ENCODE data around the gene WASF3. TPM values are rescaled to one million over a fixed set of nuclear protein-coding genes. Genes with fewer than 3 reads are reported as not detected.
"Not testable (repeated sequence)": the region's sequence is repeated elsewhere in the genome, so short reads cannot be mapped to it uniquely, and the experiment has no call there.

WASF3 gene
- total RNA-seq, 1 donor from 2014 or later: 0.13 TPM

- Mint-ChIP-seq H3K27me3 (ENCODE audit: insufficient read depth) (peaks cover 2% of the 10 kb centered on the region), H3K36me3 (ENCODE audit: low read depth) (no peaks in the 10 kb centered on the region), H3K4me1 (ENCODE audit: low read depth) (no peaks in the 10 kb centered on the region), H3K4me3 (no peak overlapping the region), H3K9me3 (peaks cover 11% of the 10 kb centered on the region), H3K27ac (no peak overlapping the region)
- intact Hi-C loops (cut with micrococcal nuclease): loop anchor here (5.0 kb wide), 1 partner anchor 446 kb away; no protein-coding TSS in a partner anchor
- DNase-seq (ENCODE audit: low spot score): no peak
These were observed 71.2 kb downstream of the WASF3 start for GRCh38 chr13:26628706-26629105.

DNA sequence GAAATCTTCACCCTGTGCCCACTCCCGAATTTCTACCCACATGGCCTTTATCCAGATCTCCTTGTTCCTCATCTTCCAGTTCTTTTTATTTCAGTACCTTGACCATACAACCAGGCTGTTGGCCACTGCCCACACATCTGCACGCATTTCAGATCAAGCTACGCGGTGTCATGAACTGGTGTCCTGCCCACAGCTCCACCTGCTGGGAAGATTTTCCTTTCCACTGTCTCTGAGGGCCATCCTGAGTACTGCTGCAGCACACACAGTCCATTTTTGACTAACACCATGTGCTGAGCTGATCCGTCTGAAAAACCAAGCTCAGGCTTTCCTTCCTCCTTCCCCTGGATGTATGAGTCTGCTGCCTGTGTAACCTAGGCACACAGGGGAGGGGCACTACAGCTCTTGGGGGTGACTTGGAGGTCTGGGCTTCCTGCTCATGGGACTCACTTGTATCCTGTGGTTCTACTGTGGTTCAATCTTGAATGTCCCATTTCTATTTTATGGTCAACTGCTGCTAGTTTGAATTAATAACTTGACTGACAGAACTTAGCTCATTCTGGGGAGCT is 71.9 kb downstream of the WASF3 start:
- Mint-ChIP-seq H3K4me3 (no peak overlapping the region), H3K36me3 (ENCODE audit: low read depth) (no peaks in the 10 kb centered on the region), H3K27ac (no peak overlapping the region), H3K4me1 (ENCODE audit: low read depth) (no peaks in the 10 kb centered on the region), H3K9me3 (peaks cover 4% of the 10 kb centered on the region), H3K27me3 (ENCODE audit: insufficient read depth) (peaks cover 2% of the 10 kb centered on the region)
- DNase-seq (ENCODE audit: low spot score): no peak
- intact Hi-C loops (cut with micrococcal nuclease): loop anchor here (5.0 kb wide), 1 partner anchor 447 kb away; no protein-coding TSS in a partner anchor

DNA sequence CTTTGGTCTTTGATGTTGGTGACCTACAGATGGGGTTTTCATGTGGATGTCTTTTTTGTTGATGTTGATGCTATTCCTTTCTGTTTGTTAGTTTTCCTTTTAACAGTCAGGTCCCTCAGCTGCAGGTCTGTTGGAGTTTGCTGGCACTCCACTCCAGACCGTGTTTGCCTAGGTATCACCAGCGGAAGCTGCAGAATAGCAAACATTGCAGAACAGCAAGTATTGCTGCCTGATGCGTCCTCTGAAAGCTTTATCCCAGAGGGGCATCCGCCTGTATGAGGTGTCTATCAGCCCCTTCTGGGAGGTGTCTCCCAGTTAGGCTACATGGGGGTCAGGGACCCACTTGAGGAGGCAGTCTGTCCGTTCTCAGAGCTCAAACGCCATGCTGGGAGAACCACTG is 78.2 kb downstream of the WASF3 start:
- DNase-seq (ENCODE audit: low spot score); H3K27ac Mint-ChIP-seq; H3K4me3 Mint-ChIP-seq; H3K27me3 Mint-ChIP-seq (ENCODE audit: insufficient read depth); H3K36me3 Mint-ChIP-seq (ENCODE audit: low read depth); intact Hi-C loops (cut with micrococcal nuclease); H3K4me1 Mint-ChIP-seq (ENCODE audit: low read depth): not testable (repeated sequence)
- peaks cover 13% of the 10 kb centered on the region for H3K9me3 Mint-ChIP-seq

DNA sequence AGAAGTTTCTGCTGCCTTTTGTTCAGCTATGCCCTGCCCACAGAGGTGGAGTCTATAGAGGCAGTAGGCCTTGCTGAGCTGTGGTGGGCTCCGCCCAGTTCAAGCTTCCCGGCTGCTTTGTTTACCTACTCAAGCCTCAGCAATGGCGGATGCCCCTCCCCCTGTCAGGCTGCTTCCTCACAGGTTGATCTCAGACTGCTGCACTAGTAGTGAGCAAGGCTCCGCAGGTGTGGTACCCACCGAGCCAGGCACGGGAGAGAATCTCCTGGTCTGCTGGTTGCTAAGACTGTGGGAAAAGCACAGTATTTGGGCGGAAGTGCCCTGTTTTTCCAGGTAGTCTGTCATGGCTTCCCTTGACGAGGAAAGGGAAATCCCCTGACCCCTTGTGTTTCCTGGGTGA is 78.6 kb downstream of the WASF3 start:
- H3K9me3 Mint-ChIP-seq: peaks cover 13% of the 10 kb centered on the region
- H3K4me1 Mint-ChIP-seq (ENCODE audit: low read depth); H3K36me3 Mint-ChIP-seq (ENCODE audit: low read depth); intact Hi-C loops (cut with micrococcal nuclease); H3K4me3 Mint-ChIP-seq; DNase-seq (ENCODE audit: low spot score); H3K27ac Mint-ChIP-seq; H3K27me3 Mint-ChIP-seq (ENCODE audit: insufficient read depth): not testable (repeated sequence)

DNA sequence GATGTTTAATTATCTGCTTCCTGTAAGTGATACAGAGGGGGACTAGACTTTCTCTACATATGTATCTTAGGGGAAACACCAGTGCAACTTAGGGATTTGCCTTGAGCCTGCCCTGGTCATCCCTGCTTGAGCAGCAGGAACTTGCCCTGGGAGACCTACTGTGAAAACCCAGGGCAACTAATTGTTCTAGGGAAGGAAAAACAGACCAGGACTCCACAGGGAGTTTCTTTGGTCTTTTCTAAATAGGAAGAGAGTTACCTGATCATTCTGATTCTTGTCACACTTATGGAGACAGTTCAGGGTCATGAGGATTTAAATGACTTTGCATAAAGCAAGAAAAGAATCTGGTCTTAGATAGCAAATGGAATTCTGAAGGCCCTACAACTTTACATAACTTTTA is 89.1 kb downstream of the WASF3 start:
- DNase-seq (ENCODE audit: low spot score): no peak
- no peaks in the 10 kb centered on the region for H3K36me3 Mint-ChIP-seq (ENCODE audit: low read depth)
- H3K4me1 Mint-ChIP-seq (ENCODE audit: low read depth): no peaks in the 10 kb centered on the region
- no peak overlapping the region for H3K4me3 Mint-ChIP-seq
- H3K9me3 Mint-ChIP-seq: peaks cover 7% of the 10 kb centered on the region
- H3K27me3 Mint-ChIP-seq (ENCODE audit: insufficient read depth): peaks cover 12% of the 10 kb centered on the region
- intact Hi-C loops (cut with micrococcal nuclease): no loop called here
- H3K27ac Mint-ChIP-seq: no peak overlapping the region

- peaks cover 12% of the 10 kb centered on the region for H3K27me3 Mint-ChIP-seq (ENCODE audit: insufficient read depth)
- H3K27ac Mint-ChIP-seq: no peak overlapping the region
- no peaks in the 10 kb centered on the region for H3K36me3 Mint-ChIP-seq (ENCODE audit: low read depth)
- H3K9me3 Mint-ChIP-seq: peaks cover 7% of the 10 kb centered on the region
- no peak for DNase-seq (ENCODE audit: low spot score)
- H3K4me3 Mint-ChIP-seq: no peak overlapping the region
- intact Hi-C loops (cut with micrococcal nuclease): no loop called here
- no peaks in the 10 kb centered on the region for H3K4me1 Mint-ChIP-seq (ENCODE audit: low read depth)
These were observed 93.8 kb downstream of the WASF3 start for GRCh38 chr13:26651234-26651633.

DNA sequence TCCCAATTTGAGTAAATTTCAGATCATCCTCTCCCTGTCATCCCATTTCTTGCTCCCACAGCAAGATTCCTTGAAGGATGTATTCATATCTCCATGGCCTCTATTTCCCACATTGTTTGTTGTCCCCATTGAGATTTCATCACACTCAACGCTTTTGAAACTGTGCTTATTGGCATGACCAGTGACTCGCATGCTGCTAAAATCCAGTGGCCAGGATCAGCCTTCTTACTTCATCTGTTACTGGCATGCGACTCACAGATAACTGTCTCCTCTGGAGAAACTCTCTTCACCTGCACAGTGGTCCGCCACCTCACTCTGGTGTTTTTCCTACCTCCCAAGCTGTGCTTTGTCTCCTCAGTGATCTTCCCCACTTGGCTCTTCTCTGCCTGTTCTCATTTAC is 95.8 kb downstream of the WASF3 start:
- DNase-seq (ENCODE audit: low spot score): no peak
- Mint-ChIP-seq H3K27ac (no peak overlapping the region), H3K4me3 (no peak overlapping the region), H3K27me3 (ENCODE audit: insufficient read depth) (peaks cover 4% of the 10 kb centered on the region), H3K9me3 (peaks cover 7% of the 10 kb centered on the region), H3K4me1 (ENCODE audit: low read depth) (no peaks in the 10 kb centered on the region), H3K36me3 (ENCODE audit: low read depth) (no peaks in the 10 kb centered on the region)
- intact Hi-C loops (cut with micrococcal nuclease): no loop called here

DNA sequence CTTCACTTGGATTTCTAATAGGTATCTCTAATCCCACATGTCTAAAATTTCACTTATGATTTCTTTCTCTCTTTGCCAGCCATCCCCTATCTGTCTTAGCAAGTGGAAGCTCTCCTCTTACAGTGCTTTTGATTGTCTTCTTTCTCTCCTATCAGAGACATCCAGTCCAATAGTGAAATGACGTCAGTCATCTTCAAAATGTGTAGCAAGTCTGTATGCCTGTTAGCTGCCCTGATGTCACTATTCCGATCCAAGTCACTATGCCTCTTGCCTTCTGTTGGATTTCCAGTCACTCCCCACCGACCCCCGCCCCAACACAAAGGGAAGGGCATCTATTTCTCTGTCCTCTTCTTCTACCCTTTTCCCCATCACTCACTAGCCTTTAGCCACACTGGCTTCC is 96.4 kb downstream of the WASF3 start:
- Mint-ChIP-seq H3K27me3 (ENCODE audit: insufficient read depth) (peaks cover 4% of the 10 kb centered on the region), H3K27ac (no peak overlapping the region), H3K4me1 (ENCODE audit: low read depth) (no peaks in the 10 kb centered on the region), H3K9me3 (peaks cover 7% of the 10 kb centered on the region), H3K36me3 (ENCODE audit: low read depth) (no peaks in the 10 kb centered on the region), H3K4me3 (no peak overlapping the region)
- no peak for DNase-seq (ENCODE audit: low spot score)
- intact Hi-C loops (cut with micrococcal nuclease): no loop called here

DNA sequence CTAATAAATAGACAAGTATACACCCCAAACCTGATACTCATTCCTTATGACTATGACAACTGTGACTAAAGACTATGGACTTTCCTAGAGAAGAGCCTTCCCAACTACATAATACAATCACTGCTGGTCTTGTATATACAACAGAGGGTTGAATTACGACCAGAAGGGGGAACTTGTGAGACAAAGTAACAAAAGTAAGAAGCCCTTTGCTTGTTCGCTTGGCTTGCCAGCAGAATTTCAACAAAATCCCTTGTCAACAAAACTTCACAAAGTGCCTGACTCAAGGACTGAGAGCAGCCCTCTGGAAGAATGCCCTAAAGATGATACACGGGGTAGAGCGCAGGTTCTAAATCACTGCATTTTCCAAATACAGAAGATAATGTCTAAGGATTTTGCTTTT is 99.4 kb downstream of the WASF3 start:
- Mint-ChIP-seq H3K27ac (no peak overlapping the region), H3K9me3 (no peaks in the 10 kb centered on the region), H3K4me1 (ENCODE audit: low read depth) (no peaks in the 10 kb centered on the region), H3K36me3 (ENCODE audit: low read depth) (no peaks in the 10 kb centered on the region), H3K4me3 (no peak overlapping the region), H3K27me3 (ENCODE audit: insufficient read depth) (peaks cover 2% of the 10 kb centered on the region)
- DNase-seq (ENCODE audit: low spot score): no peak
- intact Hi-C loops (cut with micrococcal nuclease): no loop called here

DNA sequence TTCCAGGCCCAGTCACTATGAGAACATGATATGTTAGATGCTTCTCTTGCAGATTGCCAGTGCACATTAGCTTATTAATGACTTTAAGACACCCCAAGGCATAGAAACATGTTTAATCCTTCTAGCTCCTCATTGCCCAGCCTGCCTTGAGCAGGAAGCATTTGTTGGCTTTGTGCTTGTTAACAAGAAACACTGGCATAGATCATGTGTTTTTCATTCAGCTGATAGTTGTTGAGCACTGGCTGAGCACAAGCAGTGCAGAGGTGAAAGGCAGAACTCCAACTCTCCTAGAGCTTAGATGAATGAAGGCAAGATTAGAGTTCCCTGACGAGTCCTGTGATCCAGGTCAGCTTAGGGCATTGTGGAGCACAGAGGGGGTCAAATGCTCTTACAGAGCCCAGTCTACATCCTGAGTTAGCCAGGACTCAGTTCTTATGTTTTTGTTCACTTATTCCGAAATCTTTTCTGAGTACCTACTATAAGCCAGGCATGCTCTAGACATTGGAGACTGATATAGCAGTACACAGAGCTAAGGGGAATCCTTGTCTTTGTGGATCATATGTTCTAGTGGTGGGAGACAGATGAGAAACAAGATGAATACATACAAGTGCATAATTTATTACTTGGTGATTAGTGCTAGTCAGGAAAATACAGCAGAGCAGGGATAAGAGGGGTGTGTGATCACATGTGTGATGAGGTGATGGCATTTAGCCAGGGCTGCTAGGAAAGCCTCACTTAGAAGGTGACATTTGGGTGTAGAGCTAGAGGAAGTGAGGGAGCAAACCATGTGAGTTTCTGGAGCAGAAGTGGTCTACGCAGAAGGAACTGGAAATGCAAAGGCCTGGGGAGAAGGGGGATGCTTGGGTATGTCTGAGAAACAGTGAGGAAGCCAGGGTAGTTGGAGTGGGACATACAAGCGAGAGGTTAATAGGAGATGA is 101.2 kb downstream of the WASF3 start:
- H3K9me3 Mint-ChIP-seq: no peaks in the 10 kb centered on the region

DNA sequence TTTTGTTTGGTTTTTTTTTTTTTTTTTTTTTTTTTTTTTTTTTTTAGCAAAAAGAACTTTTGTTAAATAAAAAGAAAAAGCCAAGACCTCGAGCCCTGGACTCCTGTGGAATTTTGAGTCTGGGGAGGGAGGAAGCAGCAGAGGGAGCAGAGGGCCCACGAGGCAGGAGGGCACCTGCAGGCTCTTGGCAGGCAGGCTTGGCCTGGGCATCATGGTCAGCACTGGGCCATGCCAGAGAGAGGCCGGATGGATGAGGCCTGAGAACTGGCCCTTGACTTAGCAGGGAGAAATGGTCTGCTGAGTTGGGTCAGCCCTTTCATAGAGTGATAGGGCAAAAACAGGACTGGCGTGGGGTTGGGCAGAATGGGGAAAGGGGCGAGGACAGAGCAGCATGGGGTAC is 102.7 kb downstream of the WASF3 start:
- Mint-ChIP-seq H3K27me3 (ENCODE audit: insufficient read depth) (peaks cover 5% of the 10 kb centered on the region), H3K4me3 (no peak overlapping the region), H3K27ac (no peak overlapping the region), H3K36me3 (ENCODE audit: low read depth) (no peaks in the 10 kb centered on the region), H3K9me3 (no peaks in the 10 kb centered on the region), H3K4me1 (ENCODE audit: low read depth) (no peaks in the 10 kb centered on the region)
- intact Hi-C loops (cut with micrococcal nuclease): no loop called here
- DNase-seq (ENCODE audit: low spot score): no peak

More for the DNA sequence above, 101.2 kb downstream of the WASF3 start:
- Mint-ChIP-seq H3K36me3 (ENCODE audit: low read depth) (no peaks in the 10 kb centered on the region), H3K27ac (no peak overlapping the region), H3K27me3 (ENCODE audit: insufficient read depth) (peaks cover 2% of the 10 kb centered on the region), H3K4me3 (no peak overlapping the region), H3K4me1 (ENCODE audit: low read depth) (no peaks in the 10 kb centered on the region)
- intact Hi-C loops (cut with micrococcal nuclease): no loop called here
- DNase-seq (ENCODE audit: low spot score): no peak

- H3K4me3 Mint-ChIP-seq: no peak overlapping the region
- H3K27me3 Mint-ChIP-seq (ENCODE audit: insufficient read depth): peaks cover 5% of the 10 kb centered on the region
- no peak overlapping the region for H3K27ac Mint-ChIP-seq
- intact Hi-C loops (cut with micrococcal nuclease): no loop called here
- no peak for DNase-seq (ENCODE audit: low spot score)
- H3K9me3 Mint-ChIP-seq: no peaks in the 10 kb centered on the region
- no peaks in the 10 kb centered on the region for H3K36me3 Mint-ChIP-seq (ENCODE audit: low read depth)
- H3K4me1 Mint-ChIP-seq (ENCODE audit: low read depth): no peaks in the 10 kb centered on the region
These were observed 103.3 kb downstream of the WASF3 start for GRCh38 chr13:26660766-26661165.

DNA sequence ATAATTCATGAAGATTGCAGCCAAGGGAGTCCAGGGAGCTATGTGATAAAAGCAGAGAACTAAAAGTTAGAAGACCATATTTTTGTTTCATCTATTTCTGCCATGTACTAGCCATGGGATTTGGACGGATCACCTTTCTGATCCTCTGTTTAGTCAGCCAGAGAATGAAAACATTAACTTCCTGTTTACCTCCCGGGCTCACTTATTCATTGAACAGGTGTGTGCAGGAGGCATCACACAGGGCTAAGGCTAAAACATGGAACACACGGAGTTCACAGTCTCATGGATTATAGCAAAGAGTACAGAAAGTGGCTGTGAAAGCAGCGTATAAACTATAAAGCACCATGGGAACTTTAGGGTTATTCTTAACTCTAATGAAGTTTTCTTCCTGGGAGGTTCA is 106.3 kb downstream of the WASF3 start:
- no peak overlapping the region for H3K4me3 Mint-ChIP-seq

More for the DNA sequence above, 106.3 kb downstream of the WASF3 start:
- Mint-ChIP-seq H3K36me3 (ENCODE audit: low read depth) (no peaks in the 10 kb centered on the region), H3K4me1 (ENCODE audit: low read depth) (no peaks in the 10 kb centered on the region), H3K9me3 (no peaks in the 10 kb centered on the region), H3K27me3 (ENCODE audit: insufficient read depth) (peaks cover 5% of the 10 kb centered on the region), H3K27ac (no peak overlapping the region)
- intact Hi-C loops (cut with micrococcal nuclease): no loop called here
- DNase-seq (ENCODE audit: low spot score): no peak
